Measurements from ENCODE around the gene PDE4C. TPM values are rescaled to one million over a fixed set of nuclear protein-coding genes. Genes with fewer than 3 reads are reported as not detected.

PDE4C gene
- total RNA-seq, 3 donors from 2014 or later = 2.5 to 7.7 (median 6.2) TPM

GRCh38 chr19:18270326-18270725, 44.1 kb upstream of the PDE4C start:
- Histone ChIP-seq H3K4me1 (ENCODE audit: low read depth) (peaks cover 13% of the 10 kb centered on the region), H3K4me3 (no peak overlapping the region), H3K36me3 (ENCODE audit: low read depth) (no peaks in the 10 kb centered on the region), H3K9me3 (no peaks in the 10 kb centered on the region)
- intact Hi-C loops (cut with DNase I, micrococcal nuclease) = no loop called here
- ATAC-seq (no peak), DNase-seq (no peak)
- no peak for TF ChIP-seq CTCF (IDR thresholded peaks at IDR 0.05)

- DNase-seq (no peak), ATAC-seq (no peak)
- no peaks in the 10 kb centered on the region for H3K36me3 ChIP-seq (ENCODE audit: low read depth)
- intact Hi-C loops (cut with DNase I, micrococcal nuclease) = no loop called here
- no peak overlapping the region for H3K4me3 ChIP-seq
- peaks cover 1% of the 10 kb centered on the region for H3K4me1 ChIP-seq (ENCODE audit: low read depth)
- no peaks in the 10 kb centered on the region for H3K9me3 ChIP-seq
- no peak for TF ChIP-seq CTCF (IDR thresholded peaks at IDR 0.05)
These were observed 43.0 kb upstream of the PDE4C start for GRCh38 chr19:18269070-18269723.

- H3K36me3 ChIP-seq (ENCODE audit: low read depth) = no peaks in the 10 kb centered on the region
- DNase-seq (no peak), ATAC-seq (no peak)
- H3K4me3 ChIP-seq = no peak overlapping the region
- no peak for TF ChIP-seq CTCF (IDR thresholded peaks at IDR 0.05)
- H3K9me3 ChIP-seq = no peaks in the 10 kb centered on the region
- intact Hi-C loops (cut with DNase I, micrococcal nuclease) = no loop called here
- no peaks in the 10 kb centered on the region for H3K4me1 ChIP-seq (ENCODE audit: low read depth)
These were observed 40.8 kb upstream of the PDE4C start for GRCh38 chr19:18266771-18267686.

GRCh38 chr19:18265582-18265981, 39.3 kb upstream of the PDE4C start:
- no peaks in the 10 kb centered on the region for H3K4me1 ChIP-seq (ENCODE audit: low read depth)
- no peak overlapping the region for H3K4me3 ChIP-seq
- DNase-seq (no peak), ATAC-seq (no peak)
- no peak for TF ChIP-seq CTCF (IDR thresholded peaks at IDR 0.05)
- H3K9me3 ChIP-seq = no peaks in the 10 kb centered on the region
- intact Hi-C loops (cut with DNase I, micrococcal nuclease) = no loop called here
- no peaks in the 10 kb centered on the region for H3K36me3 ChIP-seq (ENCODE audit: low read depth)

- Histone ChIP-seq H3K4me3 (no peak overlapping the region), H3K4me1 (ENCODE audit: low read depth) (no peaks in the 10 kb centered on the region), H3K9me3 (no peaks in the 10 kb centered on the region), H3K36me3 (ENCODE audit: low read depth) (no peaks in the 10 kb centered on the region)
- intact Hi-C loops (cut with DNase I, micrococcal nuclease) = no loop called here
- ATAC-seq (no peak), DNase-seq (no peak)
- no peak for TF ChIP-seq CTCF (IDR thresholded peaks at IDR 0.05)
These were observed 38.8 kb upstream of the PDE4C start for GRCh38 chr19:18264971-18265540.
